ENCODE measurements around the gene SLC39A9. TPM values are rescaled to one million over a fixed set of nuclear protein-coding genes. Genes with fewer than 3 reads are reported as not detected.
"Not testable (repeated sequence)": the region's sequence is repeated elsewhere in the genome, so short reads cannot be mapped to it uniquely, and the experiment has no call there.

Gene SLC39A9
- total RNA-seq, 1 experiment from 2014 or later = 53.1 TPM

GRCh38 chr14:69378274-69378673, 20.2 kb upstream of the SLC39A9 start:
- DNase-seq = no peak
- Histone ChIP-seq H3K4me3 (ENCODE audit: insufficient read depth, low read depth, low read length) (no peak overlapping the region), H3K27me3 (ENCODE audit: control insufficient read depth, insufficient read depth, low read length) (no peaks in the 10 kb centered on the region), H3K36me3 (replicated peaks; ENCODE audit: control insufficient read depth, insufficient read depth, low read length) (peaks cover 7% of the 10 kb centered on the region)

- Histone ChIP-seq H3K36me3 (replicated peaks; ENCODE audit: control insufficient read depth, insufficient read depth, low read length) (peaks cover 18% of the 10 kb centered on the region), H3K27me3 (ENCODE audit: control insufficient read depth, insufficient read depth, low read length) (no peaks in the 10 kb centered on the region)
- no peak for DNase-seq
Observed at GRCh38 chr14:69387311-69387710, 11.2 kb upstream of the SLC39A9 start.

GRCh38 chr14:69391400-69391799, 7.1 kb upstream of the SLC39A9 start:
- peaks cover 26% of the 10 kb centered on the region for H3K36me3 ChIP-seq (replicated peaks; ENCODE audit: control insufficient read depth, insufficient read depth, low read length)
- H3K4me3 ChIP-seq (ENCODE audit: insufficient read depth, low read depth, low read length) = not testable (repeated sequence)

More at GRCh38 chr14:69387311-69387710, 11.2 kb upstream of the SLC39A9 start:
- H3K4me3 ChIP-seq (ENCODE audit: insufficient read depth, low read depth, low read length) = no peak overlapping the region

GRCh38 chr14:69392481-69392880, 6.0 kb upstream of the SLC39A9 start:
- Histone ChIP-seq H3K36me3 (replicated peaks; ENCODE audit: control insufficient read depth, insufficient read depth, low read length) (peaks cover 21% of the 10 kb centered on the region), H3K4me3 (ENCODE audit: insufficient read depth, low read depth, low read length) (no peak overlapping the region), H3K27me3 (ENCODE audit: control insufficient read depth, insufficient read depth, low read length) (no peaks in the 10 kb centered on the region)
- no peak for DNase-seq

More at GRCh38 chr14:69391400-69391799, 7.1 kb upstream of the SLC39A9 start:
- DNase-seq; H3K27me3 ChIP-seq (ENCODE audit: control insufficient read depth, insufficient read depth, low read length): not testable (repeated sequence)

- DNase-seq = no peak
- no peaks in the 10 kb centered on the region for H3K27me3 ChIP-seq (ENCODE audit: control insufficient read depth, insufficient read depth, low read length)
- no peak overlapping the region for H3K4me3 ChIP-seq (ENCODE audit: insufficient read depth, low read depth, low read length)
- H3K36me3 ChIP-seq (replicated peaks; ENCODE audit: control insufficient read depth, insufficient read depth, low read length) = peaks cover 19% of the 10 kb centered on the region
Observed at GRCh38 chr14:69395929-69396328, 2.6 kb upstream of the SLC39A9 start.

GRCh38 chr14:69398818-69399210, 322 bp downstream of the SLC39A9 start:
- Histone ChIP-seq H3K4me3 (ENCODE audit: insufficient read depth, low read depth, low read length) (peak overlapping the region; percentile 87), H3K27me3 (ENCODE audit: control insufficient read depth, insufficient read depth, low read length) (no peaks in the 10 kb centered on the region), H3K36me3 (replicated peaks; ENCODE audit: control insufficient read depth, insufficient read depth, low read length) (peaks cover 13% of the 10 kb centered on the region)
- DNase-seq = no peak

- H3K27me3 ChIP-seq (ENCODE audit: control insufficient read depth, insufficient read depth, low read length) = no peaks in the 10 kb centered on the region
- H3K4me3 ChIP-seq (ENCODE audit: insufficient read depth, low read depth, low read length) = no peak overlapping the region
- DNase-seq = no peak
- H3K36me3 ChIP-seq (replicated peaks; ENCODE audit: control insufficient read depth, insufficient read depth, low read length) = peaks cover 9% of the 10 kb centered on the region
Observed at GRCh38 chr14:69399750-69400149, 1.3 kb downstream of the SLC39A9 start.

- H3K4me3 ChIP-seq (ENCODE audit: insufficient read depth, low read depth, low read length) = no peak overlapping the region; the same call in 1 of the 2 replicates
- H3K36me3 ChIP-seq (replicated peaks; ENCODE audit: control insufficient read depth, insufficient read depth, low read length) = peaks cover 6% of the 10 kb centered on the region
- DNase-seq = no peak
- H3K27me3 ChIP-seq (ENCODE audit: control insufficient read depth, insufficient read depth, low read length) = no peaks in the 10 kb centered on the region
Observed at GRCh38 chr14:69400154-69400553, 1.7 kb downstream of the SLC39A9 start.

GRCh38 chr14:69401841-69402240, 3.3 kb downstream of the SLC39A9 start:
- no peaks in the 10 kb centered on the region; the same call in 1 of the 2 replicates for H3K36me3 ChIP-seq (replicated peaks; ENCODE audit: control insufficient read depth, insufficient read depth, low read length)
- DNase-seq = no peak
- no peak overlapping the region for H3K4me3 ChIP-seq (ENCODE audit: insufficient read depth, low read depth, low read length)
- no peaks in the 10 kb centered on the region for H3K27me3 ChIP-seq (ENCODE audit: control insufficient read depth, insufficient read depth, low read length)

- Histone ChIP-seq H3K27me3 (ENCODE audit: control insufficient read depth, insufficient read depth, low read length) (no peaks in the 10 kb centered on the region), H3K36me3 (replicated peaks; ENCODE audit: control insufficient read depth, insufficient read depth, low read length) (no peaks in the 10 kb centered on the region), H3K4me3 (ENCODE audit: insufficient read depth, low read depth, low read length) (no peak overlapping the region)
- no peak for DNase-seq
Observed at GRCh38 chr14:69404478-69404877, 6.0 kb downstream of the SLC39A9 start.

- no peaks in the 10 kb centered on the region for H3K27me3 ChIP-seq (ENCODE audit: control insufficient read depth, insufficient read depth, low read length)
- DNase-seq = no peak
- H3K36me3 ChIP-seq (replicated peaks; ENCODE audit: control insufficient read depth, insufficient read depth, low read length) = no peaks in the 10 kb centered on the region
- H3K4me3 ChIP-seq (ENCODE audit: insufficient read depth, low read depth, low read length) = no peak overlapping the region
Observed at GRCh38 chr14:69404883-69405282, 6.4 kb downstream of the SLC39A9 start.

- no peaks in the 10 kb centered on the region for H3K36me3 ChIP-seq (replicated peaks; ENCODE audit: control insufficient read depth, insufficient read depth, low read length)
- no peak for DNase-seq
- no peaks in the 10 kb centered on the region for H3K27me3 ChIP-seq (ENCODE audit: control insufficient read depth, insufficient read depth, low read length)
- no peak overlapping the region for H3K4me3 ChIP-seq (ENCODE audit: insufficient read depth, low read depth, low read length)
Observed at GRCh38 chr14:69405762-69406161, 7.3 kb downstream of the SLC39A9 start.

- DNase-seq = no peak
- H3K36me3 ChIP-seq (replicated peaks; ENCODE audit: control insufficient read depth, insufficient read depth, low read length) = no peaks in the 10 kb centered on the region
- no peaks in the 10 kb centered on the region for H3K27me3 ChIP-seq (ENCODE audit: control insufficient read depth, insufficient read depth, low read length)
- H3K4me3 ChIP-seq (ENCODE audit: insufficient read depth, low read depth, low read length) = no peak overlapping the region
Observed at GRCh38 chr14:69408331-69408960, 10.0 kb downstream of the SLC39A9 start.

GRCh38 chr14:69413483-69413882, 15.0 kb downstream of the SLC39A9 start:
- Histone ChIP-seq H3K27me3 (ENCODE audit: control insufficient read depth, insufficient read depth, low read length) (no peaks in the 10 kb centered on the region), H3K36me3 (replicated peaks; ENCODE audit: control insufficient read depth, insufficient read depth, low read length) (no peaks in the 10 kb centered on the region), H3K4me3 (ENCODE audit: insufficient read depth, low read depth, low read length) (no peak overlapping the region)
- DNase-seq = no peak

GRCh38 chr14:69416087-69416486, 17.6 kb downstream of the SLC39A9 start:
- H3K36me3 ChIP-seq (replicated peaks; ENCODE audit: control insufficient read depth, insufficient read depth, low read length); DNase-seq; H3K27me3 ChIP-seq (ENCODE audit: control insufficient read depth, insufficient read depth, low read length); H3K4me3 ChIP-seq (ENCODE audit: insufficient read depth, low read depth, low read length): not testable (repeated sequence)

GRCh38 chr14:69423279-69423678, 24.8 kb downstream of the SLC39A9 start:
- DNase-seq = no peak
- Histone ChIP-seq H3K27me3 (ENCODE audit: control insufficient read depth, insufficient read depth, low read length) (no peaks in the 10 kb centered on the region), H3K4me3 (ENCODE audit: insufficient read depth, low read depth, low read length) (no peak overlapping the region), H3K36me3 (replicated peaks; ENCODE audit: control insufficient read depth, insufficient read depth, low read length) (peaks cover 1% of the 10 kb centered on the region)
